ENCODE data around the gene DSTN. TPM values are rescaled to one million over a fixed set of nuclear protein-coding genes. Genes with fewer than 3 reads are reported as not detected.
"Not testable (repeated sequence)": the region's sequence is repeated elsewhere in the genome, so short reads cannot be mapped to it uniquely, and the experiment has no call there.

The DSTN gene
- total RNA-seq, 1 experiment from 2014 or later, result 112 TPM

DNA sequence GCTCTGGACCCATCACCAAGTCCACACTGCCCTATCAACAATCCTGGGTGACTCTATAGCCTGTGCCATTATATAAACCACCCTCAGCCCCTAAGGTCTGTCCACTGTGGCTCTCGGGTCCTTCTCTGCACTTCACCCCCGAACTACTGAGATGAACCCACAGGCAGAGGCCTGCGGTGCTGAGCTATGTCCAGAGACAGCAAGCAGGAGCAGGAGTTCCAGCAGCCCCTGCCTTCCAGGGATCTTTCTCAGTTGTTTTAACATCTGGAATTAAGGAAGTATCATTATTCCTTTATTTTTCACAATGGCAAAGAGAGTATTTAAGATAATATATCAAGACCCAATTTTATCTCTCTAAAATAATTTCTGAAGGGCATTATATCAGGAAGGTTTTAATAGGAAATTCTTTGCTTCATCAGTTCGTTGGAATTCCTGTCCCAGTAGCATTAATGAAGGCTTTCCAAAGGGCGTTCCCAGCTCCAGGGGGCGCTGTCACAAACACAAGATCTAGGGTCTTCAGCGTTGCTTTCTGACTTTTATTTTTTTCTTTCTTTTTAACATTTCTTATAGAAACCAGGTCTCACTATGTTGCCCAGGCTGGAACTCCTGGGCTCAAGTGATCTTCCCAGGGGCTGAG, 84.9 kb downstream of the DSTN start:
- H3K4me3 ChIP-seq (ENCODE audit: insufficient read depth, low read depth, low read length), result no peak overlapping the region
- peak; percentile 81 for DNase-seq
- H3K27me3 ChIP-seq (ENCODE audit: control insufficient read depth, insufficient read depth, low read length), result no peaks in the 10 kb centered on the region
- H3K36me3 ChIP-seq (replicated peaks; ENCODE audit: control insufficient read depth, insufficient read depth, low read length), result peaks cover 13% of the 10 kb centered on the region

DNA sequence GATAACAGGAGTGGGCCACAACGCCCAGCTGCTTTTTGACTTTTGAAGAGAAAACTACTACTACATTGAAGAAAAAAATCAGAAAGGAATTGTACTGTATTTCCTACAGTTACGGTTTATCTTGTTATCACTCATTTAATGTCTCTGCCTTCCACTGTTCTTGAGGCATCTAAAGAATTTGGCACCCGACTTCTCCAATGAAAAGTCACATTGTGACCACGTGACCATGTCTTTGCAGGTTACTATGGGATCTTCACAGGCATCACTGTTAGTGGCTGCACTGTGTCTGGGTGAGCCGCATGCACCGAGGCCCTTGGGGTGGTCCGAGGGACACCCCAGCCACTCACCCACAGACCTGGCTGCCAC, 85.4 kb downstream of the DSTN start:
- Histone ChIP-seq H3K36me3 (replicated peaks; ENCODE audit: control insufficient read depth, insufficient read depth, low read length) (peaks cover 13% of the 10 kb centered on the region), H3K4me3 (ENCODE audit: insufficient read depth, low read depth, low read length) (no peak overlapping the region), H3K27me3 (ENCODE audit: control insufficient read depth, insufficient read depth, low read length) (no peaks in the 10 kb centered on the region)
- peak; percentile 69 for DNase-seq

DNA sequence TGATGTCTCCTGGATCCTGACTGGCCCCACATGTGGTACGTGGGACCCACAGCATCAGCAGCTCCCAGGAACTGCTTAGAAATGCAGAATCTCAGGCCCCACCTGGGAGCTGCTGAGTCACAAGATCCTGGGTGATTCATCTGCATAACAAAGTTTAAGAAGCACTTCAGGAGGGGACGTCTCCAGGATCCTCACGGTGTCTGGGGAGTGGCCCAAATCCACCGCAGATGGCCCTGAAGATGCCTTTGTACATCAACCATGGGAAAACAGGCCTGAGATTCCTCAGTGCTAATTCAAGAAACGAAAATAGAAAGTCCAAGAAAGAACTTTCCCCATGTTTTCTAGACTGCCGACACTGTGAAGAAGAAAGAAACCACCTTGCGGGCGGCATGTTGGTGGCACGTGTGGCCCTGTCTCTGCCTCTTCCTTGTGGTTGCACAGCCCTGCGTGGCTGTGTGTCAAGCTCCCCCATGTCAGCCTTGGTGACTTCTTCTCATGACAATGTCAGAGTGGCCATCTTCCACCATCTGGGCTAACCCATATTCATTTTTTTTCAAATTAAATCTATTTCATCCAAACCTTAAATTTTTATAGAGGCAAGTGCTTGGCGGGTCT, 86.1 kb downstream of the DSTN start:
- Histone ChIP-seq H3K4me3 (ENCODE audit: insufficient read depth, low read depth, low read length) (no peak overlapping the region), H3K36me3 (replicated peaks; ENCODE audit: control insufficient read depth, insufficient read depth, low read length) (peaks cover 13% of the 10 kb centered on the region), H3K27me3 (ENCODE audit: control insufficient read depth, insufficient read depth, low read length) (no peaks in the 10 kb centered on the region)
- peak; percentile 78 for DNase-seq

DNA sequence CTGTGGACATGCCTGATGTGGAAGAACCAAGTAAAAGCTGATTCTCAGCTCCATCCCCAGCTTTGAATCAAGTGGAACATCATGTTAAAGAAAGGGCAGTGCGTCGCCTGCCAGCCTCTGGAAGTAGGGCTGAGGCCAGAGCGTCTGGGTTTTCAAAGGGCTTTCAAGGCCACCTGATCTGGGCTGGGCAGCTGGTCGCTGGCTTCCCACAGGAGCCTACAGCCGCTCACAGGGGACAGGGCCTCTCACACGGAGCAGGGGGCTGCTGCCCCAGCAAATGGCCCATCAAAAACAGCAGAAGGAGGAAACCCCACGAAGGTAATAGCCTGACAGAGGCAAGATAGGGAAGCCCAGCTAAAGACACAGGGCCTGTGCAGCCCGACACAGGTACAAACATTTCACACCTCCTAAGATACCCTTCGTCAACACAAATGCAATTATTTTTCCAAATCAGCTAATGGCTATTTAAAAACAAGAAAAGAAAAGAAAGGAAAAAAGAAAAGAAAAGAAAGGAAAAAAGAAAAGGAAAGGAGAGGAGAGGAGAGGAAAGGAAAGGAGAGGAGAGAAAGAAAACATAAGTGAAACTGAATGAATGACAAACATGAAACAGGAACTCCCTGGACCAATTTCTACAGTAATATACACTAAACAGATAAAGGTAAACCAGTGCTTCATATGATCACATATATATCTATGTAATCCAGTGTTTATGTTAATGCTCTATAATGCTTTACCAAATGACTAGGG, 87.4 kb downstream of the DSTN start:
- DNase-seq, result peak; percentile 47

DNA sequence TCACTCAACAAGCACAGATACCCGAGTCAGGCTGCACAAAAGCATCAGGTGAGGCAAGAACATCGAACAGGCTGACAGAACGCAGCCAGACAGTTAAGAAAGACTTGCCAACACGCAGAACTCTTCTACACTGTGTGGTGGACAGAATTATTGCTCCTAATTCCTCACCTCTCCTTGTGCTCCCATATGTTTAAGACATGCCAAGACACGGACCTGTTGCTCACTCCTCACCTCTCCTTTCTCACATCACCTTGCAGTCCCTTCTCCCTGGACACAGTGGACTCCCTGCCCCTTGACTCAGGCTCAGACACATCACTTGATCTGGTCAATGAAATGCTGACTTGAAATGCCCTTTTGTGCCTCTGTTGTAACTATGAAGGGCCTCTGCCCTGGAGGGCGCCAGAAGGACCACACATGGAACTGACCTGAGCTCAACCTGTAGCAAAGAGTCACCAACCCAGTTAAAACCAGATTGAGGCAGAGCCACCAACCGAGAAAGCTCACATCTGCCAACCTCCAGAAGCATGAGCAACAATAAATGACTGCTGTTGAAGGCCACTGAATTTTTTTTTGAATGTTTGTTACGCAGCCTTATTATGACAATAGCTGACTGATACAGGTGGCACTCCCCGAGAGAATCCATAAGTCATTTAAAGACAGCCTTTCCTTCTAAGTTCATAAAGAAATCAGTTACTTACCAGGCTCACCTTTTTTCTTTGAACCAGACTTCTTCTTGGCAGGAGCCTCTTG, 88.2 kb downstream of the DSTN start:
- H3K27me3 ChIP-seq (ENCODE audit: control insufficient read depth, insufficient read depth, low read length), result no peaks in the 10 kb centered on the region

More for the DNA sequence above, 87.4 kb downstream of the DSTN start:
- Histone ChIP-seq H3K36me3 (replicated peaks; ENCODE audit: control insufficient read depth, insufficient read depth, low read length) (peaks cover 13% of the 10 kb centered on the region), H3K4me3 (ENCODE audit: insufficient read depth, low read depth, low read length) (no peak overlapping the region), H3K27me3 (ENCODE audit: control insufficient read depth, insufficient read depth, low read length) (no peaks in the 10 kb centered on the region)

DNA sequence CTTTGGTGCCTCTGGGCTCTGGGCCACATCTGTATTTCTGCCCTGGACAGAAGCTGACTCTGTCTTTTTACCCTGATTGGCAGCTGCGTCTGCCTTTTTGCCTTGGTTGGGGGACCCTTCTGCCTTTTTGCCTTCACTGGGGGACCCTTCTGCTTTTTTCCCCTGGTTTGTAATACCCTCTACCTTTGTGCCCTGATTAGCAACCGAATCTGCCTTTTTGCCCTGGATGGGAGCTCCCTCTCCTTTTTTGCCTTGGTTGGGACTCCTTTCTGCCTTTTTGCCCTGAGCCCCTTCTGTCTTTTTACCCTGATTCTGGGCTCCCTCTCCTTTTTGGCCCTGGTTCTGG, 88.7 kb downstream of the DSTN start:
- no peak overlapping the region for H3K4me3 ChIP-seq (ENCODE audit: insufficient read depth, low read depth, low read length)
- no peak for DNase-seq
- H3K36me3 ChIP-seq (replicated peaks; ENCODE audit: control insufficient read depth, insufficient read depth, low read length), result peaks cover 13% of the 10 kb centered on the region
- H3K27me3 ChIP-seq (ENCODE audit: control insufficient read depth, insufficient read depth, low read length), result no peaks in the 10 kb centered on the region

More for the DNA sequence above, 88.2 kb downstream of the DSTN start:
- DNase-seq, result no peak
- no peak overlapping the region for H3K4me3 ChIP-seq (ENCODE audit: insufficient read depth, low read depth, low read length)
- H3K36me3 ChIP-seq (replicated peaks; ENCODE audit: control insufficient read depth, insufficient read depth, low read length), result peaks cover 13% of the 10 kb centered on the region

DNA sequence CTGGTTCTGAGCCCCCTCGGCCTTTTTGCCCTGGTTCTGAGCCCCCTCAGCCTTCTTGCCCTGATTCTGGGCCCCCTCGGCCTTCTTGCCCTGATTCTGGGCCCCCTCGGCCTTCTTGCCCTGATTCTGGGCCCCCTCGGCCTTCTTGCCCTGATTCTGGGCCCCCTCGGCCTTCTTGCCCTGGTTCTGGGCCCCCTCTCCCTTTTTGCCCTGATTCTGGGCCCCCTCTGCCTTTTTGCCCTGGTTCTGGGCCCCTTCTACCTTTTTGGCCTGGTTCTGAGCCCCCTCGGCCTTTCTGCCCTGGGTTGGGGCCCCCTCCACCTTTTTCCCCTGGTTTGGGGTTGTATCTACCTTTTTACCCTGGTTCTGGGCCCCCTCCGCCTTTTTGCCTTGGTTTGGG, 89.5 kb downstream of the DSTN start:
- not testable (repeated sequence) for DNase-seq; H3K27me3 ChIP-seq (ENCODE audit: control insufficient read depth, insufficient read depth, low read length)
- H3K36me3 ChIP-seq (replicated peaks; ENCODE audit: control insufficient read depth, insufficient read depth, low read length), result peaks cover 13% of the 10 kb centered on the region

More for the DNA sequence above, 89.5 kb downstream of the DSTN start:
- H3K4me3 ChIP-seq (ENCODE audit: insufficient read depth, low read depth, low read length), result not testable (repeated sequence)

Other genes starting within 250 kb of the DSTN start
- gene BFSP1, start 38.7 kb upstream of the DSTN start, total RNA-seq (2014; rRNA removed; shearing (Covaris generic)), result 3.1 and 5.0 TPM in 2 replicates
- gene RRBP1, start 112.2 kb downstream of the DSTN start, total RNA-seq (2014; rRNA removed; shearing (Covaris generic)), result 79.2 and 83.1 TPM in 2 replicates
- gene BANF2, start 129.9 kb downstream of the DSTN start, total RNA-seq (2014; rRNA removed; shearing (Covaris generic)), result not detected in 2 replicates